SIG-M5 (cell line): Measurements from ENCODE around the gene HID1.
"Not testable (repeated sequence)": the region's sequence is repeated elsewhere in the genome, so short reads cannot be mapped to it uniquely, and the experiment has no call there.

Source experiments
- DNase-seq: peaks from one replicate; lab custom pipeline; 2025; lab: John Stamatoyannopoulos, UW

HID1 gene

DNA sequence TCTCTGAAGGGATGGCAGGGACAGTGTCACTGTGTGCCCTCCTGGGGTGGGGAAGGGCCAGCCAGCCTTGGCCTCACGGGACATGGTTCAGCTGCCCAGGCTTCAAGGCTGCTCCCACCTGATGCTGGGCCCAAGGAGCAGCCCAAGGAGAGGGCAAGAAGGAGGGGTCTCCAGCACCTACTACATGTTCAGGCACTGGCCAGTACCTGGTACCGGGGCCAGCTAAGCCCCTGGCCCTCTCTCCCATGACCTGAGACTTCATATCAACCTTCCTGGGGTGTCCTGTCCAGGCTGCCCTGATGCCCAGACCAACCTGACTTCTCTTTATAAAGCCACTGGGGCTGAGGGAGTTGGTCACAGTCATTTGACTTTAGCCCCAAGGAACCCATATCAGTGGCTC is 50.8 kb downstream of the HID1 start:
- DNase-seq = no peak

DNA sequence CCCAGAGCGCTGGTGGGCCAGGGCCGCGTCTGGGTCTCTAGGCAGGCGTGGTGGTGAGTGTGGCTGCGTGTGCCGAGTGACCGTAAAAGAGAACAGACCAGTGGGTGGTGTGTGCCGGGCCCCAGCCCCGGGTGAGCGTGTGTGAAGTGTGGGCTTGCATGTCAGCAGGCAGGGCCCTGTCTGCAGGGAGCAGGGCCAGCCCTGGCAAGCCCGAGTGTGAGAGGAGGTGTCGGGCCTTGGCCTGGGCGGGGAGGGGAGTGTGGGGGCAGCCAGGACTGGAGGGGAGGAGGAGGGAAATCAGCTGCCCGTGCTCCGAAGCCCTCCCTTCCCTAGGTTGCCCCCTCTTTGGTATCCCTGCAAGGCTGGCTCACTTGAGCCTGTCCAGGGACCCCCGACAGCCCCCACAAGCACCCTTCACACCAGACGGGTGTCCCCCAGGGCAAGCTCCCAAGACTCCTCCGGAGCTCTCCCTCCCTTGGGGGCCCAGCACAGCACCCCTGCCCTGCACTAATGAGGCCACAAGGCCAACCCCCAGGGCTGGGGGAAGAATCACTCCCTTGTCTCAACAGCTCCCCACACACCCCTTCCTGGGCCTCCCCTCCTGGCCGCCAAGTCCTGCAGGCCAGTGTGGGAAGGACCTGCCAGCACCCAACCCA is 51.4 kb downstream of the HID1 start:
- DNase-seq = no peak

- no peak for DNase-seq
These were observed 51.9 kb downstream of the HID1 start for GRCh38 chr17:74920642-74921025.

DNA sequence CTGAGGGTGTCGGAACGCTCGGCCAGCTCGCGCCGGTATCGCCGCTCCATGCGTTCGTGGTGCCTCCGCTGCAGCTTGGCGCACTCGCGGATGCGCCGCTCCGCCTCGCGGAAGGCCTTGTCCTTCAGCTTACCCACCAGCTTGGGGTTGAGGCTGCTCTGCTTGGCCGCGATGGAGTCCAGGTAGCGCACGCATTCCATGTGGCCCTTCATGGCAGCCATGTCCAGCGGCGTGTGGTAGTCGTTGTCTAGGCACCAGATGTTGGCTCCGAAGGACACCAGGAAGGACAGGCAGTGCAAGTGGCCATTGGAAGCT is 52.3 kb downstream of the HID1 start:
- no peak for DNase-seq

DNA sequence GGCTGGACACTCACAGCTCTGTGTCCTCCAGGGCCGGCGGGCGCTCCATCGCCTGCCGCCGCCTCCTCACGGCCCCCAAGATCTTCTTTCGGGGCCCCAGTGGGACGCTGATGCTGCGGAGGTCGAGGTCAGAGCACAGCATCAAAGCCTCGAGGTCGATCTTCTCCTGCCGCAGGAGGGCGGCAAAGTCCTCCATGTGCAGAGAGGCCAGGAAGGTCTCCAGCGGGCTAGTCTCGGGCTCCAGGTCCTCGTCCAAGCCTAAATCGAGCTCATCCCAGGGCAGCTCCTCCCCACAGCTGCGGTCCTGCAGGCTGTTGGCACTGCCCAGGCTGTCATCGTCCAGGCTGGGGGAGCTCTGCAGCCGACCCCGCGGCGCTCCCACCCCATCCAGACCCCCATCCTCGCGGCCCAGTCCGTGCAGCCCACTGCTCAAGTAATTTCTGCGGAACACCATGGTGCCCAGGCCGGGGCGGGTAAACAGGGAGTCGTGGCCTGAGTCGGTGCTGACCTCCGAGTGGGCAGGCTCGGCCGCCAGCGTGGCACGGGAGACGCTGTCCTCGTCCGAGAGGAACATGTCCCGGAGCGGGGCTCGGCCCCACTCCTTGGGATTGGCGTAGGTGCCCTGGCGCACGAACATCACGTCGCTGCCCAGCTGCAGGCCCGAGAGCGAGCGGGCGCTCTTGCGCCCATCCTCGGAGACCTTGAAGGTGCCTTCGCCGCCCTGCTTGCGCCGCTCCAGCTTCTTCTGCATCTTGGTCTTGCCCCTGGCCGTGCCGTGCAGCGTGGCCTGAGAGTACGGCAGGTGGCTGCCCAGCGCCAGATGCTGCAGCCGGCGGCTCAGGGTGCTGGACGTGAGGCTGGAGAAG is 52.9 kb downstream of the HID1 start:
- DNase-seq = no peak

DNA sequence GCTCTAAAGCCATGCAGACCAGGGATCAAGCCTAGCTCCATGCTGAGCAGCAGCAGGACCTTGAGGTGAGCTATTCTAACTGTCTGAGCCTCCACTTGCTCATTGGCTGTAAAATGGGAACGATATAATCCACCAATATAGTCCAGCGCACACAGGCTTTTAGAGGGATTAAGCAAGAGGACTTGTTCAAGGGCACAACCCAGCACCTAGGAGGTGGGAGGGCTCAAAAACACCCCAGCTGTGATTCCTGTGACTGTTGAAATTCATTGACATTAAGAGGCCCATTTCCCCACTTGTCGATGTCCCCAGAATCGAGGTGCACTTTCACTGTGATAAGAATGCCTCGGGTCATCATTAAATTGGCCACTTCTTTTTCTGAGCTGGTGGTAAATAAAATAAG is 53.7 kb downstream of the HID1 start:
- DNase-seq = no peak

DNA sequence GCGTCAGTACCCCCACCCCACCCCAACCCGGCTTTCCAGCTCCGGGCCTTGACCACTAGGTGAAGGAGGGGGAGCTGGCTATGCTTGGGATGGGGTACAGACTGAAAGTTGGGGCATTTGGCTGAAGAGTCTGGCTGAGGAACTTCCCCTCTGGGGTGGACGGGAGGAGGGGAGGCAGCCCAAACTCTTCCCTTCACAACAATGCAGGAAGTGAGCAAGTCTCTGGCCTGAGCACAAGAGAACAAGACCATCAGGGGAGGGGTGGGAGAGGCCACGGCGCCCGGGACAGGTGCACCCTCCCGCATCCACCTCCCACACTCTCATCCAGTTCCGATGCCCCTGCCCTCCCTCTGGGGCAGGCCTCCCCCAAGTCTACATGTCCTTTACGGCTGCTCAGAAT is 55.1 kb downstream of the HID1 start:
- no peak for DNase-seq

DNA sequence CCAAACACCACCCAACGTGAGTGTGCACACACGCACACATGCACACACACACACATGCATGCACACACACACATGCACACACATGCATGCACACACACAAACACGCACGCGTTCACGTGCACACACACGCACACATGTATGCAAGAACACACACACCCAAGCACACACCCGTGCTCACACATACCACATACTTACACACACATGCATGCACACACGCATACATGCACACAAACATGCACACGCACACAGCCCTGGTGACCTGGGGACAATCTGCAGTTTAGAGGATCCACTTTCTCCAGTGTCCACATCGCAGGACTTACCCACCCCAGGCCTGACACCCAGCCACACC is 55.7 kb downstream of the HID1 start:
- no peak for DNase-seq

DNA sequence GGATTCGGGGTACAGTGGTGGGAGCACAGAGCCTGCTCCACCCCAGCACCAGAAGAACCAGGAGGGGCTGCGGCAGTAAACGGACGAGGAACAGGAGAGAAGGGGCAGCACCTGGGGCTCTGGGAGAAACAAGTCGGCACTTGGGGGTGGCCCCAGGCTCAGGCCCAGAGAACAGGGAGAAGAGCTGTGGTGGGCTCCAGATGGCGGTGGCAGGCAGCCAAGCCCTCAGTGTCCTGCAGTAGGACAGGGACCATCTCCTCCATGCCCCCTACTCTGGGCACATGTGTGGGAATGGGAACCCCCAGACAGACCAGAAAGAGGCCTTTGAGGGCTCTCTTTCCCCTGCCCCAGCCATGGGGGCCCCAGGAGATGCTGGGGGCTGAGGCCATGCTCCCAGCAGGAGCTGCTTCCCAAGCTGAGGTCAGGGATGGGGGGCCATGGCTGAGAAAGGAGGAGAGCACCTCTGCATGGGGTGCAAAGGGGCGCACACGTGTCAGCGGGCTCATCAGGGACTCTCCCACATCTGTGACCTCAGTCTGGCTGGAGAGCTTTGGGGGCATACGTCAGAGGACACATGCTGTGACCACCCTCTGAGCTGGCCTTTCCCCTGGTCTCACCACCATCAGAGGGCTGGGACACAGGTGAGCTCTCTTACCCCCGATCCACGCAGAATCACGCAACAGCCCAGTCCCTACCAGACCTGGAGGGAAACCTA is 56.3 kb downstream of the HID1 start:
- no peak for DNase-seq

- DNase-seq = not testable (repeated sequence)
These were observed 61.1 kb downstream of the HID1 start for GRCh38 chr17:74911423-74911822.

DNA sequence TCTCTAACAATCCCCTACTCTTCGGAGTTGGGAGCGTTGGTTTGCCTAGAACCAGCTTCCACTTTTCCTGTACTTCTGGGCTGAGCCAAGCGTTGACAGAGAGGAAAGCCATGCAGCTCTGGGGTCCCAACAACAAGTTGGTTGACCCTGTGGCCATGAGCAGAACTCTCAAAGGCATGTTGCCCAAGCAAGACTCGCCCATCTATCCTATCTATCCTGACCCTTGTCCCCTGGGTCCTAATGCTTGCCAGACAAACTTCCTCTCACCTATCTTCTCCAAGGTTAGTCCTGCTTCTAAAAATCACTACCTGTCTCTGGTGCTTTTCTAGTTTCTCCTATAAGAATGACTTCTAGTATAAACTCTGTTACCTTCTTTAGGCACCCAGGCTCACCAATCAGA is 63.5 kb downstream of the HID1 start:
- DNase-seq = not testable (repeated sequence)

DNA sequence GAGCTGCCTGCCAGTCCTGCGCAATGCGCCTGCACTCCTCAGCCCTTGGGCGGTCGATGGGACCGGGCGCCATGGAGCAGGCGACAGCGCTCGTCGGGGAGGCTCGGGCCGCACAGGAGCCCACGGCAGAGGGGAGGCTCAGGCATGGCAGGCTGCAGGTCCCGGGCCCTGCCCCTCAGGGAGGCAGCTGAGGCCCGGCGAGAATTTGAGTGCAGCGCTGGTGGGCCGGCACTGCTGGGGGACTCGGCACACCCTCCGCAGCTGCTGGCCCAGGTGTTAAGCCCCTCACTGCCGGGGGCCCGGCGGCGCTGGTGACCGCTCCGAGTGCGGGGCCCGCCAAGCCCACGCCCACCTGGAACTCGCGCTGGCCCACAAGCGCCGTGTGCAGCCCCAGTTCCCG is 65.5 kb downstream of the HID1 start:
- no peak for DNase-seq

GRCh38 chr17:74906214-74906793 is 66.3 kb downstream of the HID1 start:
- DNase-seq = not testable (repeated sequence)

GRCh38 chr17:74904687-74905409 is 67.7 kb downstream of the HID1 start:
- no peak for DNase-seq

GRCh38 chr17:74903671-74904070 is 68.9 kb downstream of the HID1 start:
- DNase-seq = no peak

GRCh38 chr17:74903034-74903433 is 69.5 kb downstream of the HID1 start:
- no peak for DNase-seq

DNA sequence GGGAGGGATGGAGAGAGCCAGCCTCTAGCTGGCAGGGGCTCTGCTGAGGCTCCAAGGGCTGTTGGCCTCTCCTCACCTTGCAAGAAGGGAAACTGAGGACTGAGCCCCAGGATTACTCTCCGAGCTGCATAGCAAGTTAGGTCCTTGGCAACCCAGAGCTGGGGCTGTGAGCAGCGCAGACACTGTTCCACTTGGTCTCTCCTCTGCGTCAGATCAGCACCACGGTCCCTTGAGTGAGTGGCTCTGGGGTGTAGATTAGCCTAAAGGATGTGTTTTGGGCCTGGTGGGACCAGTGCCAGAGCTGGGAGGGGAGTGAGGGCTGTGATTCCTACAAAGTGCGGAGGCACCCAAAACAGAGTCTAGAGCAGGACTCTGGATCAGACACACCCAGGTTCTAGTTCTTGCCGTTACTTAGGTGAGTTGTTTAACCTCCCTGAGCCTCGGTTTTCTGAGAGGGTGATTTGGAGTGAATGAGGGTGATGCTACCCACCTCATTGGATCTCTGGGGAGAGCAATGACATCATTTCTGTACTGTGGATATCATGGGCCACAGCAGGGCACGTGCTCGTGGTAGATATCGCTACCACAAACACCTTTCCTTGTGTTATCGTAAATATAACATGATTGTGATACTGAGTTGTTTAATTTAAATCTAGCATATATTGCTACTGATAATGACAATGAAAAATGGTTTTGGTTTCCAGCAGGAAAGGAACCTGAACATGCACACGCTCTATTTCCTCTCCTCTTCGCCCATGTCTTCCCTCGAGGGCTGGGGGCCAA is 71.0 kb downstream of the HID1 start:
- DNase-seq = no peak
